DND-41 (cell line): ENCODE data around the gene ZNF217.
"Not testable (repeated sequence)": the region's sequence is repeated elsewhere in the genome, so short reads cannot be mapped to it uniquely, and the experiment has no call there.

Source experiments
- CTCF ChIP-seq: IDR thresholded peaks from 2 replicates; pipeline ENCODE4 v1.5.1; 2012; ENCODE audit warnings: borderline replicate concordance, low read length, moderate library complexity, mild to moderate bottlenecking; ENCODE audit not compliant: poor library complexity, severe bottlenecking; ENCODE audit errors: extremely low read depth
- EZH2 ChIP-seq: IDR thresholded peaks from 3 replicates; pipeline ENCODE4 v1.6.1; 2012; ENCODE audit warnings: borderline replicate concordance, low read depth, mild to moderate bottlenecking, moderate library complexity, low read length, inconsistent platforms; ENCODE audit not compliant: severe bottlenecking

DNA sequence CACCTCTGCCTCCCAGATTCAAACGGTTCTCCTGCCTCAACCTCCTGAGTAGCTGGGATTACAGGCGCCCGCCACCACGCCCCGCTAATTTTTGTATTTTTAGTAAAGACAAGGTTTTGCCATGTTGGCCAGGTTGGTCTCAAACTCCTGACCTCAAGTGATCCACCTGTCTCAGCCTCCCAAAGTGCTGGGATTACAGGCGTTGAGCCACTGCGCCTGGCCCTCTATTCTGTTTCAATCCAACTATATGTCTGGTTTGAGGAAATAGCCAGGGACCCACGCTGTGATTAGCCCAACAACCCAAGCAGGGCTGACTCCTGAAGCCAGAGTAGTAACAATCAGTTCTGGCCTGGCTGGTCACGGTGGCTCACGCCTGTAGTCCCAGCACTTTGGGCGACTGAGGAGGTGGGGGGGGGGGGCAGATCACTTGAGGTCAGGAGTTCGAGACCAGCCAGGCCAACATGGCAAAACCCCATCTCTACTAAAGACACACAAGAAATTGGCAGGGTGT is 24.9 kb upstream of the ZNF217 start:
- not testable (repeated sequence) for TF ChIP-seq CTCF, EZH2
